GM23338 (cell line): ENCODE measurements around the gene ERC2. TPM values are rescaled to one million over a fixed set of nuclear protein-coding genes. Genes with fewer than 3 reads are reported as not detected.

ENCODE experiments used
- ATAC-seq: fragments of 200-7000 bp; cut with Tn5 transposase; 3 replicates; pipeline ENCODE4 v1.9.1; 2020
- DNase-seq: peaks from one replicate; pipeline ENCODE4 v3.0.0-alpha.2; 2015; ENCODE audit warnings: low spot score
- H2AFZ ChIP-seq: fragments of 200-600 bp; sonication (generic); 2 replicates; pipeline ENCODE4 v1.8.0; 2016; ENCODE audit warnings: antibody characterized with exemption, mild to moderate bottlenecking, moderate library complexity
- H3F3A ChIP-seq: fragments of 200-600 bp; sonication (generic); replicated peaks from 2 replicates; pipeline ENCODE4 v1.8.0; 2017; ENCODE audit warnings: antibody characterized with exemption, mixed run types, low read depth
- H3K27ac ChIP-seq: fragments of 200-600 bp; sonication (generic); 2 replicates; pipeline ENCODE4 v1.6.1; 2016; ENCODE audit warnings: low read depth
- H3K27me3 ChIP-seq: fragments of 200-600 bp; sonication (generic); 2 replicates; pipeline ENCODE4 v1.8.0; 2016; ENCODE audit warnings: mild to moderate bottlenecking, mixed run types, moderate library complexity; ENCODE audit not compliant: insufficient read depth
- H3K36me3 ChIP-seq: fragments of 200-600 bp; sonication (generic); 2 replicates; pipeline ENCODE4 v1.8.0; 2016; ENCODE audit warnings: mild to moderate bottlenecking; ENCODE audit not compliant: insufficient read depth
- H3K4me1 ChIP-seq: fragments of 200-600 bp; sonication (generic); 2 replicates; pipeline ENCODE4 v1.8.0; 2016; ENCODE audit warnings: mild to moderate bottlenecking, moderate library complexity; ENCODE audit not compliant: insufficient read depth
- H3K4me2 ChIP-seq: fragments of 200-600 bp; sonication (generic); 2 replicates; pipeline ENCODE4 v1.7.1; 2017; ENCODE audit warnings: mixed run types
- H3K4me3 ChIP-seq: fragments of 200-600 bp; sonication (generic); 2 replicates; pipeline ENCODE4 v1.6.1; 2016; ENCODE audit warnings: mixed run types
- H3K79me2 ChIP-seq: fragments of 200-600 bp; sonication (generic); replicated peaks from 2 replicates; pipeline ENCODE4 v1.8.0; 2017; ENCODE audit warnings: mild to moderate bottlenecking; ENCODE audit not compliant: insufficient read depth
- H3K9me2 ChIP-seq: fragments of 200-600 bp; sonication (generic); 2 replicates; pipeline ENCODE4 v1.8.0; 2017; ENCODE audit not compliant: insufficient read depth
- H4K20me1 ChIP-seq: fragments of 200-600 bp; sonication (generic); replicated peaks from 2 replicates; pipeline ENCODE4 v1.8.0; 2017; ENCODE audit warnings: mild to moderate bottlenecking; ENCODE audit not compliant: insufficient read depth
- H3K27ac Mint-ChIP-seq: 2 replicates; pipeline ENCODE4 v1.8.0; 2020; ENCODE audit warnings: inconsistent platforms, mild to moderate bottlenecking, moderate library complexity, mixed read lengths
- H3K27me3 Mint-ChIP-seq: 3 replicates; pipeline ENCODE4 v1.8.0; 2022; ENCODE audit warnings: low read depth, mild to moderate bottlenecking, moderate library complexity, mixed read lengths, inconsistent platforms; ENCODE audit not compliant: insufficient read depth, poor library complexity
- H3K36me3 Mint-ChIP-seq: 3 replicates; pipeline ENCODE4 v1.8.0; 2021; ENCODE audit warnings: low read depth, mild to moderate bottlenecking, inconsistent platforms, moderate library complexity, mixed read lengths
- H3K4me1 Mint-ChIP-seq: 3 replicates; pipeline ENCODE4 v1.8.0; 2020; ENCODE audit warnings: mild to moderate bottlenecking, inconsistent platforms, mixed read lengths
- H3K4me3 Mint-ChIP-seq: 3 replicates; pipeline ENCODE4 v1.8.0; 2021; ENCODE audit warnings: moderate library complexity, mild to moderate bottlenecking, inconsistent platforms, mixed read lengths
- H3K9me3 Mint-ChIP-seq: 3 replicates; pipeline ENCODE4 v1.8.0; 2020; ENCODE audit warnings: moderate library complexity, mild to moderate bottlenecking, inconsistent platforms, mixed read lengths
- CREB1 ChIP-seq: fragments of 250-450 bp; sonication (Bioruptor Pico); IDR thresholded peaks from 2 replicates; pipeline ENCODE4 v1.5.0; 2020; ENCODE audit warnings: low read depth, mild to moderate bottlenecking, moderate library complexity
- EZH2 ChIP-seq: fragments of 200-600 bp; sonication (generic); IDR thresholded peaks from one replicate; pipeline ENCODE4 v1.8.0; 2017; ENCODE audit warnings: antibody characterized with exemption, mild to moderate bottlenecking, low read depth; ENCODE audit not compliant: unreplicated experiment
- EZH2phosphoT487 ChIP-seq: fragments of 200-600 bp; sonication (generic); IDR thresholded peaks from one replicate; pipeline ENCODE4 v1.8.1; 2018; ENCODE audit warnings: antibody characterized with exemption; ENCODE audit not compliant: unreplicated experiment
- JUNB ChIP-seq: IDR thresholded peaks from one replicate; pipeline ENCODE4 v1.6.1; 2016; ENCODE audit warnings: antibody characterized with exemption; ENCODE audit not compliant: unreplicated experiment
- NANOG ChIP-seq: IDR thresholded peaks from 2 replicates; pipeline ENCODE4 v1.6.1; 2016; ENCODE audit warnings: antibody characterized with exemption, borderline replicate concordance
- POLR2AphosphoS5 ChIP-seq: IDR thresholded peaks from 2 replicates; pipeline ENCODE4 v1.6.1; 2016; ENCODE audit warnings: antibody characterized with exemption, low read depth
- STAT1 ChIP-seq: IDR thresholded peaks from one replicate; pipeline ENCODE4 v1.6.1; 2016; ENCODE audit warnings: antibody characterized with exemption; ENCODE audit not compliant: unreplicated experiment
- ZNF114 ChIP-seq: fragments of 250-450 bp; sonication (Bioruptor Pico); IDR thresholded peaks from 2 replicates; pipeline ENCODE4 v1.5.0; 2020; ENCODE audit warnings: mild to moderate bottlenecking, moderate library complexity
- ZNF331 ChIP-seq: fragments of 250-450 bp; sonication (Bioruptor Pico); IDR thresholded peaks from 2 replicates; pipeline ENCODE4 v1.5.0; 2020; ENCODE audit warnings: low read depth, mild to moderate bottlenecking, moderate library complexity
- polyA plus RNA-seq: library from polyadenylated mRNA; unstranded; fragments of >200 nt; fragmentation: Nextera tagmentation; extraction: Ambion mirVana; gene quantifications from 2 replicates; pipeline ENCODE4 v1.2.1, GENCODE V29; 2016
- total RNA-seq: library from RNA; depleted of rRNA; stranded (reverse); fragments of >200 nt; shearing (Covaris generic); gene quantifications from 2 replicates; pipeline ENCODE4 v1.2.3, GENCODE V29; 2014
- TF ChIP-seq, protein P1 (sequence below): fragments of 250-450 bp; sonication (Bioruptor Pico); IDR thresholded peaks from 2 replicates; pipeline ENCODE4 v1.5.0; 2020; ENCODE audit warnings: mild to moderate bottlenecking, moderate library complexity
- TF ChIP-seq, protein P2 (sequence below): IDR thresholded peaks from one replicate; pipeline ENCODE4 v1.6.1; 2018; ENCODE audit warnings: antibody characterized with exemption; ENCODE audit not compliant: unreplicated experiment
- TF ChIP-seq, protein P3 (sequence below): IDR thresholded peaks from 2 replicates; pipeline ENCODE4 v1.6.1; 2016; ENCODE audit warnings: antibody characterized with exemption
- TF ChIP-seq, protein P4 (sequence below), 2 experiments: fragments of 200-600 bp in 1 of 2; sonication (generic) in 1 of 2; conservative IDR thresholded peaks; 2 replicates each; pipeline versions ENCODE4 v1.5.1 to v1.6.1; 2016 to 2017; ENCODE audit warnings: antibody characterized with exemption in 2 of 2, low read depth in 2 of 2, mild to moderate bottlenecking in 2 of 2, moderate library complexity in 1 of 2

ERC2 gene
- total and polyA plus RNA-seq, 2 experiments from 2014 or later = 11.8 to 13.7 TPM

DNA sequence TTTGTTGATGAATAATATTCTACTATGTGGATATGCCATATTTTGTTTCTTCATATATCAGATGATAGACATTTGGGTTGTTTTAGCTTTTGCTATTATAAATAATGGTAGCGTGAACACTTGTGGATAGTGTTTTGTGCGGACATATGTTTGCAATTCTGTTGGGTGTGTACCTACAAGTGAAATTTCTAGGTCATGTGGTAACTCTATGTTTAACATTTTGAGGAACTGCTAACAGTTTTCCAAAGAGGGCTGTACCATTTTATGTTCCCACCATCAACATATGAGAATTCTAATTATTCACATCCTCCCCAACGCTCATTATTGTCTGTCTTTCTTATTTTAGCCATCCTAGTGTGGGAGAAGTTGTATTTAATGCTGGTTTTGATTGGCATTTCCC, 303.8 kb downstream of the ERC2 start:
- Mint-ChIP-seq H3K9me3 (peaks cover 19% of the 10 kb centered on the region), H3K27ac (no peak overlapping the region), H3K36me3 (peaks cover 24% of the 10 kb centered on the region), H3K4me1 (no peaks in the 10 kb centered on the region), H3K27me3 (no peaks in the 10 kb centered on the region), H3K4me3 (no peak overlapping the region)
- H3K4me3 ChIP-seq = no peak overlapping the region
- no peaks in the 10 kb centered on the region for H3K27me3 ChIP-seq
- H3K4me2 ChIP-seq = no peak overlapping the region
- no peak overlapping the region for H3K27ac ChIP-seq
- DNase-seq (no peak), ATAC-seq (no peak)
- no peak for TF ChIP-seq ZNF331 (CRISPR knock-in tag)
- TF ChIP-seq, protein P1, sequence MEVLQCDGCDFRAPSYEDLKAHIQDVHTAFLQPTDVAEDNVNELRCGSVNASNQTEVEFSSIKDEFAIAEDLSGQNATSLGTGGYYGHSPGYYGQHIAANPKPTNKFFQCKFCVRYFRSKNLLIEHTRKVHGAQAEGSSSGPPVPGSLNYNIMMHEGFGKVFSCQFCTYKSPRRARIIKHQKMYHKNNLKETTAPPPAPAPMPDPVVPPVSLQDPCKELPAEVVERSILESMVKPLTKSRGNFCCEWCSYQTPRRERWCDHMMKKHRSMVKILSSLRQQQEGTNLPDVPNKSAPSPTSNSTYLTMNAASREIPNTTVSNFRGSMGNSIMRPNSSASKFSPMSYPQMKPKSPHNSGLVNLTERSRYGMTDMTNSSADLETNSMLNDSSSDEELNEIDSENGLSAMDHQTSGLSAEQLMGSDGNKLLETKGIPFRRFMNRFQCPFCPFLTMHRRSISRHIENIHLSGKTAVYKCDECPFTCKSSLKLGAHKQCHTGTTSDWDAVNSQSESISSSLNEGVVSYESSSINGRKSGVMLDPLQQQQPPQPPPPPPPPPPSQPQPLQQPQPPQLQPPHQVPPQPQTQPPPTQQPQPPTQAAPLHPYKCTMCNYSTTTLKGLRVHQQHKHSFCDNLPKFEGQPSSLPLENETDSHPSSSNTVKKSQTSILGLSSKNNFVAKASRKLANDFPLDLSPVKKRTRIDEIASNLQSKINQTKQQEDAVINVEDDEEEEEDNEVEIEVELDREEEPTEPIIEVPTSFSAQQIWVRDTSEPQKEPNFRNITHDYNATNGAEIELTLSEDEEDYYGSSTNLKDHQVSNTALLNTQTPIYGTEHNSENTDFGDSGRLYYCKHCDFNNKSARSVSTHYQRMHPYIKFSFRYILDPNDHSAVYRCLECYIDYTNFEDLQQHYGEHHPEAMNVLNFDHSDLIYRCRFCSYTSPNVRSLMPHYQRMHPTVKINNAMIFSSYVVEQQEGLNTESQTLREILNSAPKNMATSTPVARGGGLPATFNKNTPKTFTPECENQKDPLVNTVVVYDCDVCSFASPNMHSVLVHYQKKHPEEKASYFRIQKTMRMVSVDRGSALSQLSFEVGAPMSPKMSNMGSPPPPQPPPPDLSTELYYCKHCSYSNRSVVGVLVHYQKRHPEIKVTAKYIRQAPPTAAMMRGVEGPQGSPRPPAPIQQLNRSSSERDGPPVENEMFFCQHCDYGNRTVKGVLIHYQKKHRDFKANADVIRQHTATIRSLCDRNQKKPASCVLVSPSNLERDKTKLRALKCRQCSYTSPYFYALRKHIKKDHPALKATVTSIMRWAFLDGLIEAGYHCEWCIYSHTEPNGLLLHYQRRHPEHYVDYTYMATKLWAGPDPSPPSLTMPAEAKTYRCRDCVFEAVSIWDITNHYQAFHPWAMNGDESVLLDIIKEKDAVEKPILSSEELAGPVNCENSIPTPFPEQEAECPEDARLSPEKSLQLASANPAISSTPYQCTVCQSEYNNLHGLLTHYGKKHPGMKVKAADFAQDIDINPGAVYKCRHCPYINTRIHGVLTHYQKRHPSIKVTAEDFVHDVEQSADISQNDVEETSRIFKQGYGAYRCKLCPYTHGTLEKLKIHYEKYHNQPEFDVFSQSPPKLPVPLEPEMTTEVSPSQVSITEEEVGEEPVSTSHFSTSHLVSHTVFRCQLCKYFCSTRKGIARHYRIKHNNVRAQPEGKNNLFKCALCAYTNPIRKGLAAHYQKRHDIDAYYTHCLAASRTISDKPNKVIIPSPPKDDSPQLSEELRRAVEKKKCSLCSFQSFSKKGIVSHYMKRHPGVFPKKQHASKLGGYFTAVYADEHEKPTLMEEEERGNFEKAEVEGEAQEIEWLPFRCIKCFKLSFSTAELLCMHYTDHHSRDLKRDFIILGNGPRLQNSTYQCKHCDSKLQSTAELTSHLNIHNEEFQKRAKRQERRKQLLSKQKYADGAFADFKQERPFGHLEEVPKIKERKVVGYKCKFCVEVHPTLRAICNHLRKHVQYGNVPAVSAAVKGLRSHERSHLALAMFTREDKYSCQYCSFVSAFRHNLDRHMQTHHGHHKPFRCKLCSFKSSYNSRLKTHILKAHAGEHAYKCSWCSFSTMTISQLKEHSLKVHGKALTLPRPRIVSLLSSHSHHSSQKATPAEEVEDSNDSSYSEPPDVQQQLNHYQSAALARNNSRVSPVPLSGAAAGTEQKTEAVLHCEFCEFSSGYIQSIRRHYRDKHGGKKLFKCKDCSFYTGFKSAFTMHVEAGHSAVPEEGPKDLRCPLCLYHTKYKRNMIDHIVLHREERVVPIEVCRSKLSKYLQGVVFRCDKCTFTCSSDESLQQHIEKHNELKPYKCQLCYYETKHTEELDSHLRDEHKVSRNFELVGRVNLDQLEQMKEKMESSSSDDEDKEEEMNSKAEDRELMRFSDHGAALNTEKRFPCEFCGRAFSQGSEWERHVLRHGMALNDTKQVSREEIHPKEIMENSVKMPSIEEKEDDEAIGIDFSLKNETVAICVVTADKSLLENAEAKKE = no peak
- TF ChIP-seq, protein P2, sequence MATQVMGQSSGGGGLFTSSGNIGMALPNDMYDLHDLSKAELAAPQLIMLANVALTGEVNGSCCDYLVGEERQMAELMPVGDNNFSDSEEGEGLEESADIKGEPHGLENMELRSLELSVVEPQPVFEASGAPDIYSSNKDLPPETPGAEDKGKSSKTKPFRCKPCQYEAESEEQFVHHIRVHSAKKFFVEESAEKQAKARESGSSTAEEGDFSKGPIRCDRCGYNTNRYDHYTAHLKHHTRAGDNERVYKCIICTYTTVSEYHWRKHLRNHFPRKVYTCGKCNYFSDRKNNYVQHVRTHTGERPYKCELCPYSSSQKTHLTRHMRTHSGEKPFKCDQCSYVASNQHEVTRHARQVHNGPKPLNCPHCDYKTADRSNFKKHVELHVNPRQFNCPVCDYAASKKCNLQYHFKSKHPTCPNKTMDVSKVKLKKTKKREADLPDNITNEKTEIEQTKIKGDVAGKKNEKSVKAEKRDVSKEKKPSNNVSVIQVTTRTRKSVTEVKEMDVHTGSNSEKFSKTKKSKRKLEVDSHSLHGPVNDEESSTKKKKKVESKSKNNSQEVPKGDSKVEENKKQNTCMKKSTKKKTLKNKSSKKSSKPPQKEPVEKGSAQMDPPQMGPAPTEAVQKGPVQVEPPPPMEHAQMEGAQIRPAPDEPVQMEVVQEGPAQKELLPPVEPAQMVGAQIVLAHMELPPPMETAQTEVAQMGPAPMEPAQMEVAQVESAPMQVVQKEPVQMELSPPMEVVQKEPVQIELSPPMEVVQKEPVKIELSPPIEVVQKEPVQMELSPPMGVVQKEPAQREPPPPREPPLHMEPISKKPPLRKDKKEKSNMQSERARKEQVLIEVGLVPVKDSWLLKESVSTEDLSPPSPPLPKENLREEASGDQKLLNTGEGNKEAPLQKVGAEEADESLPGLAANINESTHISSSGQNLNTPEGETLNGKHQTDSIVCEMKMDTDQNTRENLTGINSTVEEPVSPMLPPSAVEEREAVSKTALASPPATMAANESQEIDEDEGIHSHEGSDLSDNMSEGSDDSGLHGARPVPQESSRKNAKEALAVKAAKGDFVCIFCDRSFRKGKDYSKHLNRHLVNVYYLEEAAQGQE = no peak
- TF ChIP-seq JUNB = no peak
- TF ChIP-seq ZNF114 (CRISPR knock-in tag) = no peak
- no peak for TF ChIP-seq EZH2phosphoT487
- TF ChIP-seq POLR2AphosphoS5 = no peak
- TF ChIP-seq, protein P3, sequence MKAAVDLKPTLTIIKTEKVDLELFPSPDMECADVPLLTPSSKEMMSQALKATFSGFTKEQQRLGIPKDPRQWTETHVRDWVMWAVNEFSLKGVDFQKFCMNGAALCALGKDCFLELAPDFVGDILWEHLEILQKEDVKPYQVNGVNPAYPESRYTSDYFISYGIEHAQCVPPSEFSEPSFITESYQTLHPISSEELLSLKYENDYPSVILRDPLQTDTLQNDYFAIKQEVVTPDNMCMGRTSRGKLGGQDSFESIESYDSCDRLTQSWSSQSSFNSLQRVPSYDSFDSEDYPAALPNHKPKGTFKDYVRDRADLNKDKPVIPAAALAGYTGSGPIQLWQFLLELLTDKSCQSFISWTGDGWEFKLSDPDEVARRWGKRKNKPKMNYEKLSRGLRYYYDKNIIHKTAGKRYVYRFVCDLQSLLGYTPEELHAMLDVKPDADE = no peak
- no peak for TF ChIP-seq CREB1 (CRISPR knock-in tag)
- TF ChIP-seq EZH2 = no peak
- no peak for TF ChIP-seq NANOG
- TF ChIP-seq, protein P4, sequence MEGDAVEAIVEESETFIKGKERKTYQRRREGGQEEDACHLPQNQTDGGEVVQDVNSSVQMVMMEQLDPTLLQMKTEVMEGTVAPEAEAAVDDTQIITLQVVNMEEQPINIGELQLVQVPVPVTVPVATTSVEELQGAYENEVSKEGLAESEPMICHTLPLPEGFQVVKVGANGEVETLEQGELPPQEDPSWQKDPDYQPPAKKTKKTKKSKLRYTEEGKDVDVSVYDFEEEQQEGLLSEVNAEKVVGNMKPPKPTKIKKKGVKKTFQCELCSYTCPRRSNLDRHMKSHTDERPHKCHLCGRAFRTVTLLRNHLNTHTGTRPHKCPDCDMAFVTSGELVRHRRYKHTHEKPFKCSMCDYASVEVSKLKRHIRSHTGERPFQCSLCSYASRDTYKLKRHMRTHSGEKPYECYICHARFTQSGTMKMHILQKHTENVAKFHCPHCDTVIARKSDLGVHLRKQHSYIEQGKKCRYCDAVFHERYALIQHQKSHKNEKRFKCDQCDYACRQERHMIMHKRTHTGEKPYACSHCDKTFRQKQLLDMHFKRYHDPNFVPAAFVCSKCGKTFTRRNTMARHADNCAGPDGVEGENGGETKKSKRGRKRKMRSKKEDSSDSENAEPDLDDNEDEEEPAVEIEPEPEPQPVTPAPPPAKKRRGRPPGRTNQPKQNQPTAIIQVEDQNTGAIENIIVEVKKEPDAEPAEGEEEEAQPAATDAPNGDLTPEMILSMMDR (conservative IDR thresholded peaks at IDR 0.05; ENCODE audit: low read depth in 2 of 2) = no peak
- TF ChIP-seq STAT1 = no peak
- no peaks in the 10 kb centered on the region for H3K36me3 ChIP-seq
- peaks cover 8% of the 10 kb centered on the region; the same call in 1 of the 2 replicates for H3K9me2 ChIP-seq
- no peaks in the 10 kb centered on the region for H3K79me2 ChIP-seq
- H3F3A ChIP-seq = no peaks in the 10 kb centered on the region
- no peaks in the 10 kb centered on the region for H4K20me1 ChIP-seq
- H2AFZ ChIP-seq = no peak overlapping the region
- H3K4me1 ChIP-seq = no peaks in the 10 kb centered on the region
